HepG2 (cell line): ENCODE results near the gene GSTCD. TPM values are rescaled to one million over a fixed set of nuclear protein-coding genes. Genes with fewer than 3 reads are reported as not detected.

Experiments
- ATAC-seq: fragments of 200-7000 bp; cut with Tn5 transposase; 3 replicates; pipeline ENCODE4 v1.9.1; 2020; ENCODE audit warnings: mild to moderate bottlenecking, moderate library complexity
- BruUV-seq: library from RNA; stranded (reverse); fragments of 400-500 nt; replicated peaks from 2 replicates; lab custom pipeline; 2021; lab: Mats Ljungman, UMichigan
- CTCF ChIA-PET: fragments of 300-600 bp; formaldehyde crosslinking; extraction: SDS; loops from one replicate; lab custom pipeline; 2021; ENCODE audit warnings: low total read pairs, inconsistent platforms, low intra/inter-chr PET ratio; lab: Yijun Ruan, JAX
- POLR2A ChIA-PET: fragments of 350-600 bp; sonication (Branson Sonifier 250); formaldehyde crosslinking; loops from one replicate; lab custom pipeline; 2020; ENCODE audit warnings: antibody characterized with exemption, inconsistent platforms; lab: Yijun Ruan, JAX
- DNase-seq: peaks from one replicate; pipeline ENCODE4 v3.0.0-alpha.2; 2015; ENCODE audit warnings: low spot score
- FAIRE-seq: peaks from 3 replicates; lab custom pipeline; 2011; peaks lifted over from hg19 to GRCh38; lab: Jason Lieb, UNC
- H2AFZ ChIP-seq: one replicate; pipeline ENCODE4 v1.6.1; 2011; ENCODE audit warnings: low read length, inconsistent platforms
- H3K27ac ChIP-seq: fragments of 300-600 bp; 3 replicates; pipeline ENCODE4 v1.8.0; 2011; ENCODE audit warnings: mixed run types, mild to moderate bottlenecking, mixed read lengths, low read length, inconsistent platforms; ENCODE audit not compliant: insufficient read depth; ENCODE audit errors: extremely low read length
- H3K27me3 ChIP-seq, 2 experiments: fragments of 200-600 bp in 1 of 2; 2 replicates in 1 of 2; 3 replicates in 1 of 2; pipeline versions ENCODE4 v1.6.0 to v1.8.0; 2011; ENCODE audit warnings: low read length in 2 of 2, mild to moderate bottlenecking in 2 of 2, moderate library complexity in 2 of 2, inconsistent platforms in 1 of 2; ENCODE audit not compliant: insufficient read depth in 2 of 2, control insufficient read depth in 1 of 2
- H3K36me3 ChIP-seq, 2 experiments: fragments of 200-600 bp in 1 of 2; replicated peaks in 1 of 2; 2 replicates in 1 of 2; 3 replicates in 1 of 2; pipeline versions ENCODE4 v1.5.1 to v1.8.0; 2011; ENCODE audit warnings: low read length in 2 of 2, inconsistent platforms in 1 of 2; ENCODE audit not compliant: insufficient read depth in 2 of 2, control insufficient read depth in 1 of 2
- H3K4me1 ChIP-seq: 2 replicates; pipeline ENCODE4 v1.5.1; 2012; ENCODE audit warnings: low read length, inconsistent platforms; ENCODE audit not compliant: insufficient read depth
- H3K4me2 ChIP-seq: 2 replicates; pipeline ENCODE4 v1.6.0; 2011; ENCODE audit warnings: low read depth, low read length, inconsistent platforms
- H3K4me3 ChIP-seq, 3 experiments: fragments of 200-600 bp in 1 of 3; sonication (generic), shearing (Covaris generic) in 1 of 3; replicated peaks in 1 of 3; 2 replicates each; pipeline ENCODE4 v1.5.1; 2011 to 2016; ENCODE audit warnings: low read length in 3 of 3, inconsistent platforms in 2 of 3, low read depth in 2 of 3, mild to moderate bottlenecking in 2 of 3, control low read depth in 1 of 3, mixed read lengths in 1 of 3; ENCODE audit not compliant: insufficient read depth in 1 of 3
- H3K79me2 ChIP-seq: one replicate; pipeline ENCODE4 v1.6.1; 2011; ENCODE audit warnings: low read length, inconsistent platforms; ENCODE audit not compliant: insufficient read depth
- H3K9ac ChIP-seq: 2 replicates; pipeline ENCODE4 v1.6.0; 2011; ENCODE audit warnings: mild to moderate bottlenecking, low read depth, low read length, inconsistent platforms; ENCODE audit not compliant: insufficient read depth
- H3K9me3 ChIP-seq: 2 replicates; pipeline ENCODE4 v1.5.1; 2012; ENCODE audit warnings: mild to moderate bottlenecking, low read length
- H4K20me1 ChIP-seq: 2 replicates; pipeline ENCODE4 v1.6.0; 2011; ENCODE audit warnings: inconsistent platforms, mild to moderate bottlenecking, low read length, moderate library complexity; ENCODE audit not compliant: insufficient read depth
- ARID3A ChIP-seq: IDR thresholded peaks from 2 replicates; pipeline ENCODE4 v1.6.1; 2012; ENCODE audit warnings: low read depth, low read length, improper control_type of control experiment
- DPF2 ChIP-seq: sonication (generic); formaldehyde crosslinking; IDR thresholded peaks from 2 replicates; pipeline ENCODE4 v1.4.0; 2020; ENCODE audit warnings: mild to moderate bottlenecking, low read depth, missing genetic modification reagents, borderline replicate concordance
- HOMEZ ChIP-seq: IDR thresholded peaks from 2 replicates; pipeline ENCODE4 v1.6.1; 2016; ENCODE audit warnings: low read depth
- LBX2 ChIP-seq: sonication (generic); formaldehyde crosslinking; IDR thresholded peaks from 2 replicates; pipeline ENCODE4 v1.5.0; 2020; ENCODE audit warnings: missing genetic modification reagents, mild to moderate bottlenecking, borderline replicate concordance
- NONO ChIP-seq, 2 experiments: fragments of 450-650 bp in 1 of 2; sonication (generic) in 1 of 2; formaldehyde crosslinking in 1 of 2; IDR thresholded peaks in 1 of 2; conservative IDR thresholded peaks in 1 of 2; 2 replicates each; pipeline versions ENCODE4 v1.6.1 to v1.8.0; 2017 to 2022; ENCODE audit warnings: mild to moderate bottlenecking in 1 of 2, missing genetic modification reagents in 1 of 2, moderate library complexity in 1 of 2
- RBM22 ChIP-seq: fragments of 200-400 bp; formaldehyde crosslinking; optimal IDR thresholded peaks from 2 replicates; pipeline ENCODE3; 2017; ENCODE audit warnings: mild to moderate bottlenecking, low read length, moderate library complexity
- RXRA ChIP-seq: sonication (generic); formaldehyde crosslinking; IDR thresholded peaks from 2 replicates; pipeline ENCODE4 v1.5.1; 2020; ENCODE audit warnings: missing genetic modification reagents
- SMC3 ChIP-seq: IDR thresholded peaks from 2 replicates; pipeline ENCODE4 v1.6.1; 2011; ENCODE audit warnings: low read length, improper control_type of control experiment
- YEATS2 ChIP-seq: sonication (generic); formaldehyde crosslinking; IDR thresholded peaks from 2 replicates; pipeline ENCODE4 v1.4.0; 2020; ENCODE audit warnings: missing genetic modification reagents, borderline replicate concordance
- ZNF17 ChIP-seq: sonication (generic); formaldehyde crosslinking; IDR thresholded peaks from 2 replicates; pipeline ENCODE4 v1.5.0; 2020; ENCODE audit warnings: mild to moderate bottlenecking, missing genetic modification reagents
- ZNF30 ChIP-seq: sonication (generic); formaldehyde crosslinking; IDR thresholded peaks from 2 replicates; pipeline ENCODE4 v1.5.0; 2020; ENCODE audit warnings: mild to moderate bottlenecking, missing genetic modification reagents
- ZNF317 ChIP-seq: sonication (generic); formaldehyde crosslinking; IDR thresholded peaks from 2 replicates; pipeline ENCODE4 v1.5.0; 2020; ENCODE audit warnings: mild to moderate bottlenecking, missing genetic modification reagents
- ZNF430 ChIP-seq: sonication (generic); formaldehyde crosslinking; IDR thresholded peaks from 2 replicates; pipeline ENCODE4 v1.9.0; 2021; ENCODE audit warnings: mild to moderate bottlenecking, missing genetic modification reagents
- ZNF557 ChIP-seq: sonication (generic); formaldehyde crosslinking; IDR thresholded peaks from 2 replicates; pipeline ENCODE4 v1.4.0; 2020; ENCODE audit warnings: missing genetic modification reagents
- ZUFSP ChIP-seq: sonication (generic); formaldehyde crosslinking; IDR thresholded peaks from 2 replicates; pipeline ENCODE4 v1.9.0; 2021; ENCODE audit warnings: missing genetic modification reagents, mild to moderate bottlenecking, borderline replicate concordance
- WGBS: methylation state at CpG from one replicate; pipeline ENCODE4 v1.1.6; 2017; ENCODE audit warnings: low lambda C conversion rate; 5-methylcytosine and 5-hydroxymethylcytosine counted together
- in situ Hi-C: cut with HindIII; loops from 2 replicates; pipeline ENCODE4 v1.10.0; 2017; ENCODE audit warnings: low pct_unique_long_range_greater_than_20kb; ENCODE audit not compliant: extremely low pct_ligation_motif_present
- intact Hi-C: fragments of 100-400 bp; cut with micrococcal nuclease; formaldehyde crosslinking; loops from one replicate; pipeline ENCODE4 v1.10.0; 2022; ENCODE audit not compliant: unreplicated experiment
- polyA plus RNA-seq, 8 experiments: library from polyadenylated mRNA; depleted of rRNA in 3 of 8; stranded (reverse) in 7 of 8; unstranded in 1 of 8; fragments of >200 nt; fragmentation: Illumina TruSeq in 4 of 8; extraction: Trizol in 4 of 8; gene quantifications; 2 replicates each; pipeline versions ENCODE4 v1.2.1 to v1.2.3, GENCODE V29; 2011 to 2016; ENCODE audit warnings: low read depth in 4 of 8, missing spikeins in 1 of 8, mixed read lengths in 1 of 8; ENCODE audit not compliant: insufficient read depth in 1 of 8
- total RNA-seq, 5 experiments: library from RNA; depleted of rRNA; stranded (reverse); fragments of >200 nt; fragmentation: Illumina TruSeq; extraction: Trizol; gene quantifications; 2 replicates each; pipeline ENCODE4 v1.2.3, GENCODE V29; 2016; ENCODE audit warnings: low read depth in 1 of 5

GSTCD gene
- total and polyA plus RNA-seq, 2 of the 13 experiments (the other 11 are each of a cell fraction or from before 2014, with no cell fraction given), result 7.9 to 30.8 TPM

GRCh38 chr4:105786748-105787147 is 78.2 kb downstream of the GSTCD start:
- DNase-seq (no peak), FAIRE-seq (no peak), ATAC-seq (no peak)
- Histone ChIP-seq H3K36me3 (no peaks in the 10 kb centered on the region; a peak in 1 of 5 replicates), H2AFZ (no peak overlapping the region), H3K9me3 (no peaks in the 10 kb centered on the region), H3K9ac (no peak overlapping the region), H3K27me3 (no peaks in the 10 kb centered on the region), H3K4me2 (no peak overlapping the region), H3K4me1 (peaks cover 6% of the 10 kb centered on the region; the same call in 1 of the 2 replicates), H4K20me1 (no peaks in the 10 kb centered on the region), H3K27ac (no peak overlapping the region), H3K4me3 (no peak overlapping the region), H3K79me2 (no peaks in the 10 kb centered on the region)
- WGBS, result 99% methylated on average over 3 of the region's 3 CpGs
- ChIA-PET POLR2A (no interaction called here), CTCF (no interaction called here)
- no TSS peak for BruUV-seq
- TF ChIP-seq YEATS2 (CRISPR knock-in tag), result no peak
- no peak for TF ChIP-seq NONO (IDR thresholded peaks at IDR 0.05)
- no peak for TF ChIP-seq NONO (CRISPR knock-in tag; conservative IDR thresholded peaks at IDR 0.05)
- no peak for TF ChIP-seq RBM22
- TF ChIP-seq ZNF317, result no peak
- no peak for TF ChIP-seq HOMEZ (CRISPR knock-in tag)
- no peak for TF ChIP-seq LBX2
- TF ChIP-seq SMC3, result no peak
- TF ChIP-seq ZNF17 (CRISPR knock-in tag), result no peak
- TF ChIP-seq DPF2, result no peak
- TF ChIP-seq RXRA (CRISPR knock-in tag), result no peak
- no peak for TF ChIP-seq ARID3A
- TF ChIP-seq ZNF30 (CRISPR knock-in tag), result no peak
- TF ChIP-seq ZNF430 (CRISPR knock-in tag), result no peak
- no peak for TF ChIP-seq ZNF557 (CRISPR knock-in tag)
- no peak for TF ChIP-seq ZUFSP (CRISPR knock-in tag)
- in situ Hi-C loops, result no loop called here
- intact Hi-C loops, result no loop called here
